BLaER1 (cell line): Measurements from ENCODE around the gene TRPV4.

ENCODE experiments used
- H3K27ac ChIP-seq: shearing (Covaris generic); formaldehyde crosslinking; 2 replicates; pipeline ENCODE4 v1.8.1; 2022
- H3K27me3 ChIP-seq: shearing (Covaris generic); formaldehyde crosslinking; 2 replicates; pipeline ENCODE4 v1.8.1; 2022
- H3K36me3 ChIP-seq: shearing (Covaris generic); formaldehyde crosslinking; 2 replicates; pipeline ENCODE4 v1.8.1; 2022
- H3K4me1 ChIP-seq: shearing (Covaris generic); formaldehyde crosslinking; 2 replicates; pipeline ENCODE4 v1.8.1; 2022
- H3K4me2 ChIP-seq: shearing (Covaris generic); formaldehyde crosslinking; 2 replicates; pipeline ENCODE4 v1.8.1; 2022
- H3K4me3 ChIP-seq: shearing (Covaris generic); formaldehyde crosslinking; 2 replicates; pipeline ENCODE4 v1.8.1; 2022
- H3K9ac ChIP-seq: shearing (Covaris generic); formaldehyde crosslinking; 2 replicates; pipeline ENCODE4 v1.8.1; 2022
- H3K9me3 ChIP-seq: shearing (Covaris generic); formaldehyde crosslinking; 2 replicates; pipeline ENCODE4 v1.8.1; 2022
- H4K20me1 ChIP-seq: shearing (Covaris generic); formaldehyde crosslinking; 2 replicates; pipeline ENCODE4 v1.8.1; 2022
- Cebpa-rat ChIP-seq: shearing (Covaris generic); IDR thresholded peaks from 2 replicates; pipeline ENCODE4 v1.8.1; 2022

The TRPV4 gene

GRCh38 chr12:109797905-109798669, 35.1 kb downstream of the TRPV4 start:
- Histone ChIP-seq H3K9ac (no peak overlapping the region), H3K27me3 (no peaks in the 10 kb centered on the region), H3K4me2 (no peak overlapping the region), H3K4me1 (no peaks in the 10 kb centered on the region), H3K9me3 (no peaks in the 10 kb centered on the region), H3K27ac (no peak overlapping the region), H4K20me1 (no peaks in the 10 kb centered on the region), H3K36me3 (no peaks in the 10 kb centered on the region), H3K4me3 (no peak overlapping the region)
- TF ChIP-seq Cebpa-rat, result no peak

GRCh38 chr12:109796057-109796456, 37.1 kb downstream of the TRPV4 start:
- Histone ChIP-seq H3K4me1 (no peaks in the 10 kb centered on the region), H3K9me3 (no peaks in the 10 kb centered on the region), H3K9ac (no peak overlapping the region), H4K20me1 (no peaks in the 10 kb centered on the region), H3K27me3 (no peaks in the 10 kb centered on the region), H3K4me3 (no peak overlapping the region), H3K4me2 (no peak overlapping the region), H3K27ac (no peak overlapping the region), H3K36me3 (no peaks in the 10 kb centered on the region)
- TF ChIP-seq Cebpa-rat, result no peak

- Histone ChIP-seq H3K27ac (no peak overlapping the region), H3K36me3 (no peaks in the 10 kb centered on the region), H4K20me1 (no peaks in the 10 kb centered on the region), H3K4me1 (no peaks in the 10 kb centered on the region), H3K4me2 (no peak overlapping the region), H3K4me3 (no peak overlapping the region), H3K9ac (no peak overlapping the region), H3K27me3 (no peaks in the 10 kb centered on the region), H3K9me3 (no peaks in the 10 kb centered on the region)
- TF ChIP-seq Cebpa-rat, result no peak
These were observed 38.2 kb downstream of the TRPV4 start for GRCh38 chr12:109795023-109795422.

GRCh38 chr12:109793826-109794501, 39.2 kb downstream of the TRPV4 start:
- TF ChIP-seq Cebpa-rat, result no peak
- Histone ChIP-seq H3K36me3 (no peaks in the 10 kb centered on the region), H3K4me2 (no peak overlapping the region), H3K4me3 (no peak overlapping the region), H3K9me3 (no peaks in the 10 kb centered on the region), H3K4me1 (no peaks in the 10 kb centered on the region), H3K27ac (no peak overlapping the region), H3K27me3 (no peaks in the 10 kb centered on the region), H3K9ac (no peak overlapping the region), H4K20me1 (no peaks in the 10 kb centered on the region)

GRCh38 chr12:109793411-109793810, 39.8 kb downstream of the TRPV4 start:
- H3K27ac ChIP-seq, result no peak overlapping the region
- no peaks in the 10 kb centered on the region for H3K4me1 ChIP-seq
- no peak overlapping the region for H3K4me2 ChIP-seq
- TF ChIP-seq Cebpa-rat, result no peak
- H4K20me1 ChIP-seq, result no peaks in the 10 kb centered on the region
- no peaks in the 10 kb centered on the region for H3K36me3 ChIP-seq
- no peaks in the 10 kb centered on the region for H3K9me3 ChIP-seq
- no peak overlapping the region for H3K9ac ChIP-seq
- no peaks in the 10 kb centered on the region for H3K27me3 ChIP-seq
- no peak overlapping the region for H3K4me3 ChIP-seq

GRCh38 chr12:109792992-109793391, 40.2 kb downstream of the TRPV4 start:
- Histone ChIP-seq H3K36me3 (no peaks in the 10 kb centered on the region), H3K4me1 (no peaks in the 10 kb centered on the region), H3K27ac (no peak overlapping the region), H3K9me3 (no peaks in the 10 kb centered on the region), H3K4me3 (no peak overlapping the region), H4K20me1 (no peaks in the 10 kb centered on the region), H3K4me2 (no peak overlapping the region), H3K9ac (no peak overlapping the region), H3K27me3 (no peaks in the 10 kb centered on the region)
- no peak for TF ChIP-seq Cebpa-rat

- no peak overlapping the region for H3K9ac ChIP-seq
- H3K36me3 ChIP-seq, result no peaks in the 10 kb centered on the region
- no peaks in the 10 kb centered on the region for H3K27me3 ChIP-seq
- H3K27ac ChIP-seq, result no peak overlapping the region
- H3K4me2 ChIP-seq, result no peak overlapping the region
- H4K20me1 ChIP-seq, result no peaks in the 10 kb centered on the region
- no peaks in the 10 kb centered on the region for H3K9me3 ChIP-seq
- H3K4me3 ChIP-seq, result no peak overlapping the region
- no peaks in the 10 kb centered on the region for H3K4me1 ChIP-seq
- no peak for TF ChIP-seq Cebpa-rat
These were observed 43.6 kb downstream of the TRPV4 start for GRCh38 chr12:109789526-109790048.

- Histone ChIP-seq H3K4me3 (no peak overlapping the region), H3K27ac (no peak overlapping the region), H3K4me2 (no peak overlapping the region), H3K27me3 (no peaks in the 10 kb centered on the region), H4K20me1 (no peaks in the 10 kb centered on the region), H3K36me3 (no peaks in the 10 kb centered on the region), H3K4me1 (no peaks in the 10 kb centered on the region), H3K9ac (no peak overlapping the region), H3K9me3 (no peaks in the 10 kb centered on the region)
- no peak for TF ChIP-seq Cebpa-rat
These were observed 46.4 kb downstream of the TRPV4 start for GRCh38 chr12:109786799-109787198.

GRCh38 chr12:109785854-109786253, 47.3 kb downstream of the TRPV4 start:
- Histone ChIP-seq H3K9ac (no peak overlapping the region), H3K27me3 (no peaks in the 10 kb centered on the region), H3K4me3 (no peak overlapping the region), H3K9me3 (no peaks in the 10 kb centered on the region), H4K20me1 (no peaks in the 10 kb centered on the region), H3K27ac (no peak overlapping the region), H3K36me3 (no peaks in the 10 kb centered on the region), H3K4me2 (no peak overlapping the region), H3K4me1 (no peaks in the 10 kb centered on the region)
- no peak for TF ChIP-seq Cebpa-rat

GRCh38 chr12:109783965-109784244, 49.3 kb downstream of the TRPV4 start:
- Histone ChIP-seq H3K36me3 (no peaks in the 10 kb centered on the region), H4K20me1 (no peaks in the 10 kb centered on the region), H3K4me2 (no peak overlapping the region), H3K9me3 (peaks cover 7% of the 10 kb centered on the region), H3K4me1 (no peaks in the 10 kb centered on the region), H3K4me3 (no peak overlapping the region), H3K9ac (no peak overlapping the region), H3K27me3 (no peaks in the 10 kb centered on the region), H3K27ac (no peak overlapping the region)
- TF ChIP-seq Cebpa-rat, result no peak
